GM12864 (cell line): Measurements from ENCODE around the gene TMEM267.

ENCODE experiments used
- DNase-seq: peaks from one replicate; pipeline ENCODE4 v3.0.0-alpha.2; 2011; ENCODE audit warnings: low read depth
- H3K4me3 ChIP-seq: 2 replicates; pipeline ENCODE4 v1.5.1; 2011; ENCODE audit warnings: mild to moderate bottlenecking, low read depth, low read length, control low read depth
- TF ChIP-seq, protein P1 (sequence below): IDR thresholded peaks from 2 replicates; pipeline ENCODE4 v1.5.1; 2011; ENCODE audit warnings: low read depth, mild to moderate bottlenecking, moderate library complexity, low read length, control low read depth, inconsistent platforms; ENCODE audit errors: missing control alignments

TMEM267 gene

DNA sequence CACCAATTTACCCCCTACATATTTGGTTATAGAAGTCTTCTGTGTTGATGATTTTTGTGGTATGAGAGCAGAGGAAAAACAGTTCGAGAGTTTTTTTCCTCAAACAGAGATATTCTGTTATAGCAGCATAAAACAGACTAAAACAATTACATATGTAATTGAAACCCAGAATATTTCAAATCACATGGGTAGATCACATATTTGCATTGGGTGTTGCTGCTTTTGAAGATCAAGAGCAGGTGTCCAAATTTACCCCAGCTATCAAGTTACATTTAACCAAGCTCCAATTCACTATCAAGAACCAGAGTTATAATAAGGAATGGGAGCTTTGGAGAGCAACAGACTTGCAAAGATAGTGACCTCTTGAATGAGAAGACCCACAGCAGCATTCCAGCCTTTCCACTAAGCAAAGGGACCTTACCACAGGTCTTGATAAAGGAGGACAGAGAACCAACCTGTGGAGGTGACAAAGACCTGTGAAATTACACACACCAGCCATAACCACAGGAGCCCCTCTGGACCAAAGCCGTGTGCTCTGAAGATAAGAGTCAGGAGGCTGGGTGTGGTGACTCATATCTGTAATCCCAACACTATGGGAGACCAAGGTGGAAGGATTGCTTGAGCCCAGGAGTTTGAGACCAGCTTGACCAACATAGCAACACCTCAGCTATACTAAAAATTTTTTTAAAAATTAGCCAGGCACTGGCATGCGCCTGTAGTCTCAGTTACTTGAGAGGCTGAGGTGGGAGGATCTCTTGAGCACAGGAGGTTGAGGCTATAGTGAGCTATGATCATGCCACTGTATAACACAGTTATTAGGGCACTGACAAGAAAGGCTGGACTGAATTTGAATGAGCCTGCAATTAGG lies 67.5 kb downstream of the TMEM267 start:
- no peak for DNase-seq
- H3K4me3 ChIP-seq = no peak overlapping the region
- TF ChIP-seq, protein P1, sequence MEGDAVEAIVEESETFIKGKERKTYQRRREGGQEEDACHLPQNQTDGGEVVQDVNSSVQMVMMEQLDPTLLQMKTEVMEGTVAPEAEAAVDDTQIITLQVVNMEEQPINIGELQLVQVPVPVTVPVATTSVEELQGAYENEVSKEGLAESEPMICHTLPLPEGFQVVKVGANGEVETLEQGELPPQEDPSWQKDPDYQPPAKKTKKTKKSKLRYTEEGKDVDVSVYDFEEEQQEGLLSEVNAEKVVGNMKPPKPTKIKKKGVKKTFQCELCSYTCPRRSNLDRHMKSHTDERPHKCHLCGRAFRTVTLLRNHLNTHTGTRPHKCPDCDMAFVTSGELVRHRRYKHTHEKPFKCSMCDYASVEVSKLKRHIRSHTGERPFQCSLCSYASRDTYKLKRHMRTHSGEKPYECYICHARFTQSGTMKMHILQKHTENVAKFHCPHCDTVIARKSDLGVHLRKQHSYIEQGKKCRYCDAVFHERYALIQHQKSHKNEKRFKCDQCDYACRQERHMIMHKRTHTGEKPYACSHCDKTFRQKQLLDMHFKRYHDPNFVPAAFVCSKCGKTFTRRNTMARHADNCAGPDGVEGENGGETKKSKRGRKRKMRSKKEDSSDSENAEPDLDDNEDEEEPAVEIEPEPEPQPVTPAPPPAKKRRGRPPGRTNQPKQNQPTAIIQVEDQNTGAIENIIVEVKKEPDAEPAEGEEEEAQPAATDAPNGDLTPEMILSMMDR = no peak

DNA sequence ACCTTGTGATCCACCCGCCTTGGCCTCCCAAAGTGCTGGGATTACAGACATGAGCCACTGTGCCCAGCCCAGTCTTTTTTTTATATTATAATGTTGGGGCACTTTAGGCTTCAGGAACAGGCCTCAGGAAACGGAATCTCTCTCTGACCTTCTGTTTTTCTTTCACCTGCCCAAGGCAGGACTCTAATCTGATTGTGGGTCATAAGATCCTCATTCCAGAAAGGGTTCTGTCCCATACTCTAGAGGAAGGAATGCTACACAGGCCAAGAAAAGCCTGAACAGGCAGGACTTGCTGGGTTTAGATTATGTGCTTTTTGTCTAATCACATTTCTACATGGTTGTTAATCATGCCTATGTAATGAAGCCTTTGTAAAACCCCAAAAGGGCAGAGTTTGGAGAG lies 69.7 kb downstream of the TMEM267 start:
- TF ChIP-seq, protein P1 = no peak
- no peak overlapping the region for H3K4me3 ChIP-seq
- no peak for DNase-seq

DNA sequence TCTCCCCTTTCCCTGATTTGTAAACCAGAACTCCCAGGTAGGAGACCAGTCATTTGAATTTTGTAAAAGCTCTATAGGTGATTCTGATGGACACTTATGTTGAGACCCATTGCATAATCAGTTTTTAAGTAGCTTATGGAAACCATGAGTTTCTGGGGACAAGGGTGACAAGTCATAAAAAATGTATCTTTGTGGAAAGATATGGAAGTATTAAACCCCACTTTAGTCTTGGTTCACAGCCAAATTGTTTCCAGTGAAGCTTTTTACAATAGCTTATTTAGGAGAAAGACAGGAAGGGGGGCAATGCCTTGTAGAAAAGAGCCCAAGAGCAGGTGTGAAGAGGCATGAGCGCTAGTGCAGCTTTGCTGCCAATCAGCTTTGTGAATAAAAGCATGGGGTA lies 71.0 kb downstream of the TMEM267 start:
- TF ChIP-seq, protein P1 = no peak
- no peak for DNase-seq
- no peak overlapping the region for H3K4me3 ChIP-seq

DNA sequence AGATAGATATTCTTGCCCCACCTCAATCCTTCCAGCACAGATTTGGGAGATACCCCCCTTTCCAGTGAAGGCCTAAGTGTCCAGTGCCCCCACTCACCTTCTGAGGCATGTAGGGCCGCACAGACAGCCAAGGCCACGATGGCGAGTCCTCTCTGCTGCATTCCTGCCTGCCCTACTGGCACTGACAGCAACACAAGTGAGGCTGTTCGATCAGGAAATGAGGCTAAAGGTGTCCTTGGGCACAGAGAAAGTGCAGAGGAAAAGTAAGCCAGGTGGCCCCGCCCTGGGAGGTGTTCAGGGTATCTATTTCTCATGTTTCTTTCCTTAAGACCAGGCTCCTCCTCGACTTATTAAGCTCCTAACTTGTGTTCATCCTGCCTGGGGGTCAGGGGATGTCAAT lies 71.5 kb downstream of the TMEM267 start, which contains the start of gene CCL28:
CCL28 (minus strand) TSS at position 236 of the 400 bp plus-strand sequence; CDS start at position 161, 75 bp downstream.
- no peak within 1 kb of the TSS for H3K4me3 ChIP-seq
- no peak for DNase-seq
- TF ChIP-seq, protein P1 = no peak

DNA sequence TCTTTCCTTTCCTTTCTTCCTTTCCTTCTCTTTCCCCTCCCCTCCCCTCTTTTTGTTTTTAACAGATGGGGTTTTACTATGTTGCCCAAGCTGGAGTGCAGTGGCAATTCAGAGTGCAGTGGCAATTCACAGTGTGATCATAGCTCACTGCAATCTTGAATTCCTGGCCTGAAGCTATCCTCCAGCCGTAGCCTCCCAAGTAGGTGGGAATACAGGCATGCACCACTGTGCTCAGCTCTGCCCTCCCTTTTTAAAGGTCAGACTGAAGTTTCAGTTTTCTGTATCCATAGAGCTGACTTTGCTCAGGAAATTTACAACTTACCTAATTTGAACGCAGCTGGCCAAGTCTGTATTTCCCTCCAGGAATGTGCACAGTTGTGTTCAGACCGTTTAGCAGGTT lies 72.2 kb downstream of the TMEM267 start:
- no peak for DNase-seq
- no peak overlapping the region for H3K4me3 ChIP-seq
- TF ChIP-seq, protein P1 = no peak

DNA sequence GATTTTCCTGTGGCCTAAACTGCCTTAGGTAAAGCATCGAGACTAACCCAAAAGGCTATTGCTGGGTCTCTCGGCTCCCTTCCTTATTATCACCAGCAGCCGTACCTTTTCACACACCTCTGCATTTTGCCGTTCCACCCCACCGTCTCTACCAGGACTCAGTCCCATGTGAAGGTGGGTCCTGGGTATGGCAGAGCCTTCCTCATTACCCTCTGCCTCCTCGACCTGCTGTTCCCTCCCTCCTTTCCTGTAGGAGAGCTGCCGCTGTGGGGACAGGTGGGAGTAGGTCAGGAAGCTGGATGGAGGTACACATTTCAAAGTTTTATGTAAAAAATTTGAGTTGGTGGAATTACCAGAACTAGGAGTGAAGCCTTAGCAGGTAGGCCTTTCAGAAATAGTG lies 73.3 kb downstream of the TMEM267 start:
- no peak for DNase-seq
- H3K4me3 ChIP-seq = no peak overlapping the region
- TF ChIP-seq, protein P1 = no peak
